HG03064 (cell line): ENCODE measurements around the gene GIT2.
A peak's percentile ranks its signal among the peaks of the same experiment; 100 is the strongest.
"Not testable (repeated sequence)": the region's sequence is repeated elsewhere in the genome, so short reads cannot be mapped to it uniquely, and the experiment has no call there.

Experiments
- ATAC-seq: cut with Tn5 transposase; IDR thresholded peaks from one replicate; pipeline ENCODE4 v1.9.1; 2021; ENCODE audit warnings: low read depth; ENCODE audit not compliant: unreplicated experiment

Gene GIT2

DNA sequence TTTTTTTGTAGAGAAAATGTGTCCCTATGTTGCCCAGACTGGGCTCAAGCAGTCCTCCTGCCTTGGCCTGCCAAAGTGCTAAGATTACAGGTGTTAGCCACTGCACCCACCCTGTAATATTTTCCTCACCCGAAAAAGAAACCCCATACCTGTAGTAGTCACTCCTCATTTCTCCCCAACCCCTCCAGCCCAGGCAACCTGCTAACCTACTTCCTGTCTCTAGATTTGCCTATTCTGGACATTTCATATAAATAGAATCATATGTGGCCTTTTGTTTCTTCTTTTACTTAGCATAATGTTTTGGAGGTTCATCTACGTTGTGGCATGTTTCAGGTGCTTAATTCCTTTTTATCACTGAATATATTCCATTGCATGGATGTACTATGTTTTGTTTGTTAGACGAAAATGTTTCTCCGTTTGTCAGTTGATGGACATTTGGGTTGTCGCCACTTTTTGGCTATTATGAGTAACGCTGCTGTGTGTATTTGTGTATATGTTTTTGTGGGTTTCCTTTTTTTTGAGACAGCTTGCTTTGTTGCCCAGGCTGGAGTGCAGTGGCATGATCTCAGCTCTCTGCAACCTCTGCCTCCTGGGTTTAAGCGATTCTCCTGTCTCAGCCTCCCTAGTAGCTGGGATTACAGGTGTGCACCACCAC lies 9.3 kb upstream of the GIT2 start:
- ATAC-seq = no peak

DNA sequence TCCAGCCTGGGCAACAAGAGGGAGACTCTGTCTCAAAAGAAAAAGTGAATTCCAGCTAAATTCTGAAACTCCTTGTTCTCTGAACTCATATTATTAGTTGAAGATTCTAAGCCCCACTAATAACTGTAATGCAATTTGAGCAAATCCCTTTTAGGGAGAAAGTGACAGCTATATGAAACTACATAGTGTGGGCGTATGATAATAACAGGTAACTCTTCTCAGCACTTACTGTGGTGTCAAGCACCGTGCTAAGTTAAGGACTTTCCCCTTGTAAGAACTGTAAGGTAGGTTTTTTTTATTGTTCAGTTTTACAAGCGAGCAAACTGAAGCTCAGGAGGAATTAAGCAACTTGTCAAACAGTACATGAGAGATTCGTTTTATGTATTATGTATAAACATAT lies 8.4 kb upstream of the GIT2 start:
- ATAC-seq = peak; percentile 61

DNA sequence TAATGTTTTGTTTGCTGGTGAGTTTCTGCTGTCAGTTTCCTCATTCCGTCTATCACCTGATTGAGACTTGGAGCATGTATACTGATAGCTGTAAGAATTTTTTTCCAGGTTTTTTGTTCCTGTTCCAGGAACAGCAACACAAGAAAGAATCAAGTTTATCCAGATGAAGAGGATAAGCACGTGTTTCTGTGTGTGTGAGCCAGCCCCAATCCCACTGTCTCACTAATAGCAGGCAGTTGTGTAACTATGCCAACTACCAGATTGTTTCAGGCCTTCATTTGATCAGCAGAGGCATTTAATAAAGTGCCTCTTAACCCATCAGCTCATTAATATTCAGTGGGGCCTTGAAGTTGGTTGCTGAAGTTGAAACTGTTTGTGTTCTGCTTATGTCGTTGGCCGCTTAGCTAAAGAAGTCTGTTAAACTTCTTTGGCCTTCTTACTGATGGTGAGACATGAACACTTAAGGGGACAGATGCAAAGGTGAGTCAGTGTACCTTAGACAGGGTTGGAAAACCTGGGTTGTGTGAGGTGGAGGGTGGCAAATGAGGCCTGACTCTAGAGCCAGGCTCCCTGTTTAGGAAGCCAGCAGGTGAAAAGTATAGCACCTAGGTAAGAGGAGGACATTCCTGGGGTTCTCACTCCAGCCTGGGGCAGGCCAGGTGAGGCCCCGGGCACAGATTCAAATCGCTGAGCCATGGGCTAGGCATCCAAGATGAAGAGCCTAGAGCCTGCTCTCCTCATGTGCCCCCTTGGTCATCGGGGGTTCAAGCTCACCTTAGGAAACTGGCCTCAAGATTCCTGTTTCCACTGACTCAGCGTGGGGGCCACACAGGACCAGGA lies 6.7 kb upstream of the GIT2 start:
- ATAC-seq = no peak

- no peak for ATAC-seq
These were observed 5.4 kb upstream of the GIT2 start for GRCh38 chr12:110001596-110001995.

DNA sequence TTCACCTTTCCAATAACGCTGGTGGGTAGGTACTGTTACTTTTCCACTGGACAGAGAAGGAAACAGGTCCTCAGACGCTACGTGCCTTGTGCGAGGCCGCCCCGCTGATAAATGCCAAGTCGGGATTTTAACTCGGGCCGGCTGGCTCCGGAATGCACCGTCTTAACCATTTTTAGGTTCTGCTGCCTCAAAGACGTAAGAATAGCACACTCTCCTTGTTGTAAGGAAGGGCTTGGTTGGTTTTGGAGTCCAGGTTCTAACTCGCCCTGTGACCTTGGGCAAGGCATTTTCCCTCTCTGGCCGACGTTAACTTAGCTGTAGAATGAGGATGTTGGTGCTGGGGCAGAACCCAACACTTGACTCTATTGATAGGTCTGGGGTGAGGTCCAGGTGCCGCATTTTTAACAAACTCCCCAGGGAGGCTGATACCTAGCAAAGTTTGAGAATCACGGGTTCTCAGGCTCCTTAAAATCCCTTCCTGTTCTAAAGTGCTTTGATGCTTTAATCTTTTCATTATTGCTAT lies 3.9 kb upstream of the GIT2 start:
- ATAC-seq = no peak

GRCh38 chr12:109999649-109999971 lies 3.4 kb upstream of the GIT2 start:
- no peak for ATAC-seq

GRCh38 chr12:109998904-109999648 lies 2.9 kb upstream of the GIT2 start, which contains the start of gene ANKRD13A:
TSS of gene ANKRD13A (plus strand) at chr12:109999430. CDS start at chr12:109999689, 259 bp downstream.
- ATAC-seq = peak; percentile 41

DNA sequence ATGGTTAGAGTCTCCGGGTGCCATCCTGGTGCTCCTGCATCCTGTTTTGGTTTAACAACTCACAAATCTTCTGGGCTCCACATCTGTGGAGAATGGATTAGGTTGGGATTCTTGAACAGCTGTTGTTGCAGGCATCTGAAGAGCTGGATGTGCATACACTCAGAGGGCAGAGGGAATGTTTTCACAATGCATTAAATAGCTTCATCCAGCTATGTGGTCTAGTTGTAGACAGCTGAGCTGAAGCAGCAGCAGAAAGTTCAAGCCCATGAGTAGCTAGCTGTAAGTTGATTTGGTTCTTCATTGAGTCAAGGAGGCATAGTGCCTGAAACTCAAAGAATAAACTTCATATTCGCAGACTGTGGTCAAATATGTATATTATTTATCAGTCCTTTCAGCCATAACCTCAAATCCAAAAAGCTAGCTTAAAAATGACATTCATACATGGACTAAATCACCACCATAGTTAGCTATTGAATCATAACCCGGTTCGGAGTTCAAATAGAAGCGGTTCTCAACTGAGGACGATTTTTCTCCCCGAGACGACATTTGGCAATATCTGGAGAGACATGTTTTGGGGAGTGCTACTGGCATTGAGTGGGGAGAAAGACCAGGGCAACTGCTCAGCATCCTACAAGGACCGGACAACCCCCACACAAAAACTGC lies 2.2 kb upstream of the GIT2 start:
- ATAC-seq = no peak

DNA sequence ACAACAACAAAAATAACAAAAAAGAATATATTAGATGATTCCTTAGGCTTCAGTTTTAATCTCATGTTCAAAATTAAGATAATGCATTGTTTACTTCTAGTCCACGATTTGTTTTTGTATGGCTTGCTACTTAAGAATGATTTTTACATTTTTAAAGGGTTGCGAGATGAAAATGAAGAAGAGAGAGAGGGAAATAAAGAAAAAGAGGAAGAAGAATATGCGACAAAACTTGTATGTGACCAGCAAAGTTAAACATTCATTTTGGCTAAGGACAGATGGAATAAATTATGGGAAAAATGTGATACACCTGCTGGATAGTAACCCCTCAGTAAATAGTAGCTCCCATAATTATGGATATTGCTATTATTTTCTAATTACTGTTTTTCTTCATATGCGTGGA lies 1.2 kb upstream of the GIT2 start:
- no peak for ATAC-seq

DNA sequence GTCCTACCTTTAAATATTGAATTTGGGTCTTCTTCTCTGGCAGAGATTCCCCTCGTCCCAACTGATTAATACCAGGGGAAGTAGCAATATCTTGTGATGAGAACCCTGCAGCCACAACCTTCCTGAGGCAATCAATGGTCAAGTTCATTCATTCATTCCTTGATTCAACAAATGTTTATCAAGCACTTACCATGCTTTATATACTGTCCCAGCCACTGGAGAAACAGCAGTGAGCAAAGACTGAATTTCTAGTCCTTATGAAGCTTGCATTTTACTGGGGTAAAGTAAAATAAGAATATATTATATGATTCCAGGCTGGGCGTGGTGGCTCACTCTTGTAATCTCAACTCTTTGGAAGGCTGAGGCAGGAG lies 300 bp upstream of the GIT2 start:
- ATAC-seq = no peak

- ATAC-seq = no peak
These were observed 845 bp downstream of the GIT2 start for GRCh38 chr12:109995361-109995685.

GRCh38 chr12:109994401-109995175 lies 1.6 kb downstream of the GIT2 start:
- no peak for ATAC-seq

DNA sequence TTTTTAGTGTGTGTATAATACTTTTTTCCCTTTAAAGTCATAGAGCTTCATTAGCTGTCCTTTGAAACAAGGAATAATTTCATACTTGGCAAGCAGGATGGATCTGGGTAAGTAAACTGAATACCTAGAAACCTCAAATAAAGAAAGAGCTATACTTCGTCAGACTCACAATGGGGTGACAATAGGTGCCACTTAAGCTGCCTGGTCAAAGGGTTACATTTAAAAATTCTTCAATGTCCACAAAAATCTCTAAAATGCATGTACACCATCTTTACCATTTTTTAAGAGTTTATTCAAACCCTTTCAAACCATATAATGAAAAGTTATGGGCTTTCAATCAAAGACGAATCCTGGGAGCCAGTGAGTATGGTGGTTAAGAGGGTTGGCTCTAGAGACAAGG lies 3.1 kb downstream of the GIT2 start:
- no peak for ATAC-seq

GRCh38 chr12:109991586-109991985 lies 4.6 kb downstream of the GIT2 start:
- ATAC-seq = no peak

DNA sequence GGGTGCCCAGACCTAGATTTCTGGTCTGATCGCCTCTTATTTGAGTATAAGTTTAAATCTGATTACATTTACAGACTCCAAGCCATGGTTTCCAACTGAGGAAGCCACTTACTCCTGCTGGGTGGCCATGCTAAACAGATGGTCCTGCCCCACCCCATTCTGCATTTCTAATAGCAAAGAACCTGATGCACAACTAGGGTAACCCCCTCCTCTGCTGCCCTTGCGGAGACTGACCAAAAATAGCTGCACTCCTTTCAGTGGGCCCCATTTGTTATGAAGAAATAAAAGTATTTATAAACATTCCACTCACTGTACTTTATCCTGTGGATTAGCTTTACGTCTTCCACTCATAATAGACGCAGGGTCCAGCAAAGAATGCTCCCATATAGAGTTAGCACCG lies 6.8 kb downstream of the GIT2 start:
- ATAC-seq = no peak

DNA sequence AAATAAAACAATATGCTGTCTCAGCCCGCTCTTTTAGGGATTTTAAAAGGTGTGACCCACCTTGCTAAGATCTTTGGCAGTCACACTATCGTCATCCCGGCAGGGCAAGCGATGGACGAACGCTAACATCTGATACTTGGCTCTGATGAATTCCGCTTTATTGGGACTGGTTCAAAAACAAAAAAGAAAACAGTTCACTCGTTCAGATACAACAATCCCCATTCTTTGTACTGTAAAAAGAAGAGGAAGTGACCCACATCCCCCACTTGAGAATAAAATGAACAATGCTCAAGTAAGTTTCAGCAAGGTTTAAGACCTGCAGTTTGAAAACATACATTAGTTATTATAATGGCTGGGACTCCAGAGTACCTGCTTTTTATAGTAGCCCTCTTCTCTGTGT lies 7.3 kb downstream of the GIT2 start:
- ATAC-seq = no peak

GRCh38 chr12:109988274-109988673 lies 7.9 kb downstream of the GIT2 start:
- no peak for ATAC-seq

DNA sequence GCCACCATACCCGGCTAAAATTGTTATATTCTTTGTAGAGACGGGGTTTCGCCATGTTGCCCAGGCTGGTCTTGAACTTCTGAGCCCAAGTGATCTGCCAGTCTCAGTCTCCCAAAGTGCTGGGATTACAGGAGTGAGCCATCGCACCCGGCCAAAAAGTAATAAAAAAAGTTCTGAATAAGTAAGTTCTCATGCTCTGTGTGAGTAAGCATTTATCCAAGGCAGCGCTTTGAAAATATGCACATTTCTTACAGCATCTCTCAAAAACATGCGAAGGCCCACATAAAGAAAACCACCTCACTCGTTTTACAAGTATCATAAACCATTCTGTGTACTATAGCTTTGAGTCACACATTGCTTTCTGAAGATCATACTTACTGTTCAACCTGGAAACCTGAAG lies 8.6 kb downstream of the GIT2 start:
- ATAC-seq = no peak

DNA sequence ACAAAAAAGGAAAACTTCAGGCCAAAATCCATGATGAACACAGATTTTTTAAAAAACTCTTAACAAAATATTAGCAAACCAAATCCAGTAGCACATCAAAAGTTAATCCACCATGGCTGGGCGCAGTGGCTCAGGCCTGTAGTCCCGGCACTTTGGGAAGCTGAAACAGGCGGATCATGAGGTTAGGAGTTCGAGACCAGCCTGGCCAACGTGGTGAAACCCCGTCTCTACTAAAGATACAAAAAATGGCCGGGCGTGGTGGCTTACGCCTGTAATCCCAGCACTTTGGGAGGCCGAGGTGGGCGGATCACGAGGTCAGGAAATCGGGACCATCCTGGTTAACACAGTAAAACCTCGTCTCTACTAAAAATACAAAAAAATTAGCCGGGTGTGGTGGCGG lies 9.9 kb downstream of the GIT2 start:
- not testable (repeated sequence) for ATAC-seq

GRCh38 chr12:109983432-109984142 lies 12.6 kb downstream of the GIT2 start:
- no peak for ATAC-seq
